Limb (tissue), 2 donors: ENCODE results near the gene RHOD.

ENCODE experiments used
- DNase-seq, 2 donors: peaks; one replicate each; pipeline ENCODE4 v3.0.0-alpha.2; 2016; ENCODE audit errors: extremely low spot score in 2 of 2

RHOD gene, protein sequence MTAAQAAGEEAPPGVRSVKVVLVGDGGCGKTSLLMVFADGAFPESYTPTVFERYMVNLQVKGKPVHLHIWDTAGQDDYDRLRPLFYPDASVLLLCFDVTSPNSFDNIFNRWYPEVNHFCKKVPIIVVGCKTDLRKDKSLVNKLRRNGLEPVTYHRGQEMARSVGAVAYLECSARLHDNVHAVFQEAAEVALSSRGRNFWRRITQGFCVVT

DNA sequence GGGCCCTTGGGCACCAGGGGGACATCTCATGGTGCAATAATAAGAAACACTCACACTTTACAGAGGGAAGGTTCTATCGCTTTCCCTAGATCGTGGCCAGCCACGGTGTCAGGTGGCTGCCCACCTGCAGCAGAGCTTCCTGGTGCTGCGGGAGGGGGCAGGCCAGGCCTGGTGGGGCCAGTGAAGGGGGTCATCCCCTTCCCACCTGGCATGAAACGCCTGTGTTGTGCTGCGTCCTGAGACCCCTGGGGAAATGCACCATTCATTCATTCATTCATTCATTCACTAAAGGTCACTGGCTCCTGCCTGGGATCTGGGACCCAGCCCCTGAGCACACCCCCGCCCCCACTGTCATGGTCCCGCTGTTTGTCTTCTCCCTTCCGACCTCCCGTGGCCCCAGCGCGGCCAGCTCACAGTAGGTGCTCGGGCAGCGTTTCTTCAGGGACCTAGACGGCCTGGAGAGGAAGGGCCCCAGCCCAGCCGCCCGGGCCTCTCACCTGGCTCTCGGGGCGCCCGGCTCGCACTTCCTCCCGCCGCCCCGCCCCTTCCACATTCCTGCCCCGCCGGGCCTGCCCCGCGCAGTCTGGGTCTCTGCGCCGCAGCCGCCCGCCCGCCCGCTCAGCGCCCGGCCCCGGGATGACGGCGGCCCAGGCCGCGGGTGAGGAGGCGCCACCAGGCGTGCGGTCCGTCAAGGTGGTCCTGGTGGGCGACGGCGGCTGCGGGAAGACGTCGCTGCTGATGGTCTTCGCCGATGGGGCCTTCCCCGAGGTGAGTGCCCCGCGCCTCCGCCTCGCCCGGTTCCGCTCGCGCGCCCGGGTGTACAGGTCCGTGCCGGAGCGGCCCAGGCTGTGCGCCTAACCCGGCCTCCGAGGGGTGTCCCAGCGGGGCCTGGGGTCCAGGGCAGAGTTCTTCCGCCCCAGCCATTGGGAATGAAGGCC is at the start of gene RHOD:
Gene RHOD, plus strand, starts transcription at position 581 of the 938 bp plus-strand sequence. Its CDS starts 56 bp downstream, at position 637.
- DNase-seq, result peak in 1 of 2 donors; percentile 63

DNA sequence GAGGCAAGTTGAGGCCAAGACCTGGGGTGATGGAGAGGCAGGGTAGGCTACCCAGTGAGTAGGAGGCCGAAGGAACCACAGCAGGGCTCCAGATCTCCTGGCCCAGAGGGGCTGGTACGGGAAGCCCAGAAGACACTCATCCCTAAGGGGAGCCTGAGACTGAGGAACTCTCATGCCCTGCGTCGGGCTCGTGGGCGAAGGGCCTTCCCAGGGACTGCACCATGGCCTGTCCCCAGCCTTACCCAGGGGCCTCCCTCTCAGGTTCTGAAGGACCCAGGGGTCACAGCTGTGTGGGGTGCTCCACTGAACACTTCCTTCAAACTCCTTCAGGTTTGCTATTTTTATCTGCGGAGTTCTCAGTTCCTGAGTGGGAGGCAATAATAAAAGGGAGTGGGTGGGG is 49.5 kb upstream of the RHOD start:
- DNase-seq, result no peak

DNA sequence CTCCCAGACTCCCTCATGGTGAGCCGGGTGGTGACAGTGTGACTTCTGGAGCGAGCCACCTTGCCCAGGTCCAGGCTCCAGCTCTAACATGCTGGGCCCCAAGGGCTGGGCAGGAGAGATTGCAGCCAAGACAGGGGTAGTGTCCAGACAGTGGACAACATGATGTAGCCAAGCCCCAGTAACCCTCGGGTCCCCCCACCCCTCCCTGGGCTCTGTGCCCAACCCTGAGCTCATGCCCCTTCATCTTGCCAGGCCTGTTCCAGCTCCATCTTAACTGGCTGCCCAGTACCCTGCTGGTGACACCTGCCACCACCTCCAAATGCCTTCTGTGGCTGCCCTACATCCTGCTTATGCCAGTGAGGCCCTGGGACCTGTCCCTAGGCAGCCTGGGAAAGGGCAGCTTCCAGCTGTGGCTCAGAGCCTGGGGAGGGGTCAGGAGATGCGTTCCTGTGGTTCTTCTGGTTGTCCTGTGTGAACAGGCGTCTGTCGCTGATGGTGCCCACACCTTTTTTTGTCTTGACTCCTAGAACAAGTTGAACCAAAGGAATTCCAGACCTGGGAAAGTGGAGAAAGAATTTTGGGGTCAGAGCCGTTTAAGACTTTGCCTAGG is 46.2 kb upstream of the RHOD start:
- no peak for DNase-seq

DNA sequence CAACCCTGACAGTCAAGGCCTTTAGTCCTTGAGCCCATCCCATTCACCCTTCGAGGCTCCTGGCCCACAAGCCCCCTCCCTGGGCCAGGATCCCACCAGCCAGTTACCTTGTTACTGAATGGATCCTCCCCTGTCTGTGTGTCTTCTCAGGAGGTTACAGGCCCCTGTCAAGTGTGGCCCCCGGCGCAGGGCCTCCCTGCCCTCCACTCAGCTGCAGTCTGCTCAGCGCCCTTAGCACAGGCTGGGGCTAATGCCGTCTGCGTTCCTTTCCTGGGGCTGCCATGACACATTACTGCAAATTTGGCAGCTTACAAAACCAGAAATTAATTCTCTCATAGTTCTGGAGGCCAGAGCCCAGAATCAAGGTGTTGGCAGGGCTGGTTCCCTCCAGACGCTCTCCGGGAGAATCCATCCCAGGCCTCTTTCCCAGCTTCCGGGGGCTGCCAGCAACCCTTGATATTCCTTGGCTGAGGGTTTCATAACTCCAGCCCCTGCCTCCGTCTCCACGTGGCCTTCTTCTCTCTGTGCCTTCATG is 43.1 kb upstream of the RHOD start:
- DNase-seq, result no peak

DNA sequence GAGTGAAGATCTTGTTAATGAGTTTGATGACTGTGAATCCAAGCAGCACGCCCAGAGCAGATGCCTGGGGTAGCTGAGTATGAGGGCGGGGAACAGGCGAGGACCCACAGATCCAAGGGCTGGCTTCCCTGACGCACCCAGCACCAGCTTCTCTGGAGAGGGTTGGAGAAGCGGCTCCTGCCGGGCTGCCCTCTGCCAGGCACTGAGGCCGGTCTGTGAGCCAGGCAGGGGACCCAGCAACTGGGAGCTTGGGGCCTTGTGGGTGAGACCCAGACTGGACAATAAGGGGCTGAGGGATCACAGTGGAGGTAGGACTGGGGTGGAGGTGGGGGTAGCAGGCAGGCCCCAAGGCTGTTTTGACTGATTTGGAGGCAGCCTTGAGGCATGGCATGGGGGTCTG is 42.3 kb upstream of the RHOD start:
- no peak for DNase-seq

DNA sequence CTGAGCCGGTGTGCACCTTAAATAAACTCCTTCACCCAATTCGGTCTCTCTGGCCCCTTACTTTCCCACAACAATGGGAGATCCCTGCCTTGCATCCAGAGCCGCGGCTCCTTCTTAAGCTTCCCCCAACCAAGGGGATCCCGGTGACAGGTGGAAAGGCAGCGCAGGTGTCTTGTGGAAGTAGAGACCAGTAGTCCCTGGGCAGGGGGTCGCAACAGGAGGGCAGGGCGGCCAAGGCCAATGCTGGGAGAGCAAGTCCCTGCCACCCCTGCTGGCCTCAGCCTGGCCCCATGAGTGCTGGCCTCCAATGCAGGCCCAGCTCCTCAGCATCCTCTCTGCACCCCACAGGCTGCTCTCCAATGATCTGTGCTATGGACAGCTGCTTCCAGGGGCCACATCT is 41.6 kb upstream of the RHOD start:
- DNase-seq, result no peak

DNA sequence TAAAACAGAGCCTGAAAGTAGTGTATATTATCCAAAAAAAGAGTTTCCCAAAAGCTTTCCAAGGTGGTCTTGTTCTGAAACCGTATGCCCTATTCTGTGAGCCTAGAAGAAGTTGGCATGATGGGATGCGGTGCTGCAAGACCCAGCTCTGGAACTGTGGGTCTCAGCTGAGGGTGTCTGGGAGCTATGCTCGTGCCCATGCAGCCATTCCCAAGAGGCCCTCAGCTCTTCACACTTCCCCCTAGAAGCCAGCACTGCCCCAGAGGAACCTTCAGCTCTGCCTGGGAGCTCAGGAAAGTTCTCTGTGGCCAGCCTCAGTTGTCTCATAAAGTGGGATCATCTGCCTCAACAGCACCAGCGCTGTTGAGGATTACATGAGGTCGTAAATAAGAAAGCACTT is 40.1 kb upstream of the RHOD start:
- no peak for DNase-seq

DNA sequence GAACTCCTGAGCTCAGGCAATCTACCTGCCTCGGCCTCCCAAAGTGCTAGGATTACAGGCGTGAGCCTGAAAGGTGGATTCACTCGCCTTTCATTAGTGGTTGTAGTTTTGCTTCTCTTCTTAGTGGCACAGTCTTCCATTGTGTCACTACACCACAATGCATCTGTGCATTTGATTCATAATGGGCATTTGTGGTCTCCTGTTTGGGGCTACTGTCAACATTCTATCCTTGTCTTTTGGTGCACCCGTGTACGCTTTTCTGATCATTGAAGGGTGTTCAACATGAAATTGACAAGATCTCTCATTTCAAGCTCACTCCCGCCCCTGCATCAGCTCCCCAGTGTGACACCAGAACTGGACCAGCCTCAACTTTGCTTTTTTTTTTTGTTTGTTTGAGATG is 35.7 kb upstream of the RHOD start:
- DNase-seq, result no peak

DNA sequence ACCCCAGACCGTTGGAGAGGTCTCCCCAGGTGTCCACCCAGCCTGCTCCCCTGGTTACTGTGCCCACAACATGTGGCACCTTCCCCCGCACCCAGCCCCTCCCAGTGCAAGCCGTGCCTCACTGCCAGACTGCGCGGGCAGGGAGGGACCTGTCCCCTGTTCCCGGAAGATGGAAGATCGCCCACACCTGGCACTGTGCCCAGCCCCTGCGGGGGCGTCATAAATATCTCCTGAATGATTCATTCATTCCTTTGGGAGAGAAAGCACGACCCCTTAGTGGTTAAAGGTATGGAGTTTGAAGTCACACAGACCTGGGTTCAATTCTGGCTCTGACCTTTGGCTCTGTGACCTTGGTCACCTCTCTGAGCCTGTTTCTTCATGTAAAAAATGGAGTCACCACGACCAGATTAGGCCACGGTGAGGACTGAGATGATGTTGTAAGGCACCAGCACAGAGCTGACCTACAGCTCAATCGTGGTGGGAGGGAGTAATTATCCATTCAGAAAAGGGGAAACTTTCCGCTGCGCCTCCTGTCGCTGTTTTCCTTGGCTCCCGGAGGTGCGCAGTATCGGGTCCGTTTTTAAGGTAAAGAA is 34.2 kb upstream of the RHOD start:
- peak in 1 of 2 donors; percentile 61 for DNase-seq

DNA sequence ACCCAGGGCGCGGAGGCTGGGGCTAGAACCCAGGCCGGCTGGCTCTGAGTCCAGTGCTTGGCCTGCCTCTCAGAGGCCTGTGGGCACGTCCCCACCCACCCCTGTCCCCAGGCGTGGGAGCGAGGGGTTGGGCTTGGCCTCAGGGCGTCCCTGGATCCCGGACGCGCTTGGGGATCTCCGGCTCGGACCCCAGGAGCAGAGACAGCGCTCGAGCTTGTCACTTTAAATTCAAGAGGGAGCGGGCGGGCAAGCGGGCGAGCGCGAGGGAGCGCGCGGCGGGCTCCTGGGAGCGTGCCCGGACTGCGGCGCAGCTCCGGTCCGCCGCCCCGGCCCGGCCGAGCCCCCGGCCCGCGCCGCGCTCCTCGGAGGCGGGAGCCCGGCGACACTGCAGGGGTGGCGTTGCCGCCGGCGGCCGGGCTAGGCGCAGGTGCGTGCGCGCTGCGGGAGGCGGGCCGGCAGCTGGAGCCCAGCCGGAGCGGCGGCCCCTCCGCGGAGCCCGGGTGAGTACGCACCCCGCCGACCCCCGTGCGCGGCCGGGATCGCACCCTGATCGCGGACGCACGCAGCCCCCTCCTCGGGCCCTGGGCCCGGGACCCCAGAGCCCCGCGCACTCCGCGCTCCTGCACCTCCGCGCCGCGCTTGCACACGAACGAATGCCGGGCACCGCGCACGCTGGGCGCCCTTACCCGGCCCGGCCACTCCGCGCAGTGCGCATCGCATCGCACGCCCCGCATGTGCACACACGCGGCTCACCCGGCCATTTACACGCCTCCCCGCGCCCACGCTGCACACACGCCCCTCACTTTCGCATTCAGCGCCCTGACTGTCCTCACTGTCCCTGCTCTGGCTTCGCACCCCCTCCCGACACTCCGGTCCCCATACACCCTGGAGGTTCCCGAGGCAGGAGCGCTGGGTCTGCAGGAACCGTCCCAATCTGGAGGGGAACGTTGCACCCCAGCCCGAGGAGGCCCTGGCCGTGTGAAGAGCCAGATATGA is 33.4 kb upstream of the RHOD start, which contains the start of gene SYT12:
Gene SYT12, plus strand, starts transcription at position 174 of the 996 bp plus-strand sequence. CDS start 7,011 bp downstream, outside the sequence.
- peak in 1 of 2 donors; percentile 49 for DNase-seq

DNA sequence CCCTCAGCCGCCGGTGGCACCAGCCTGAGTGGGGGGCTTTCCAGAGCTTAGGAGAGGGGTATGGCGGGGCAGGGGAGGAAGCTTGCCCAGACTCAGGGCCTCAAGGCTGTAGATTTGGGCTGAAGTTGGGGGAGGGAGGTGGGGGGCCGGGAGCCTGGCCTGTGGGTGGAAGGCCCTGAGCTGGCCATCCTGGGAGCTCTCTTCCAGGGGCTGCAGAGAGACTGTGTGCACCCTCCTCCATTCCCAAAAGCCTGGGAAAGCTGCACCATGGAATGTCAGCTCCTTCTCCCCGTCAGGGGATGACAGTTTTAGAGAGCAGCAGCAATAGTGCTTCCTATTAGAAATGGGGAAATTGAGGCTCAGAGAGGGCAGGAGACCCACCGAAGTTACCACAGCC is 32.7 kb upstream of the RHOD start:
- no peak for DNase-seq

DNA sequence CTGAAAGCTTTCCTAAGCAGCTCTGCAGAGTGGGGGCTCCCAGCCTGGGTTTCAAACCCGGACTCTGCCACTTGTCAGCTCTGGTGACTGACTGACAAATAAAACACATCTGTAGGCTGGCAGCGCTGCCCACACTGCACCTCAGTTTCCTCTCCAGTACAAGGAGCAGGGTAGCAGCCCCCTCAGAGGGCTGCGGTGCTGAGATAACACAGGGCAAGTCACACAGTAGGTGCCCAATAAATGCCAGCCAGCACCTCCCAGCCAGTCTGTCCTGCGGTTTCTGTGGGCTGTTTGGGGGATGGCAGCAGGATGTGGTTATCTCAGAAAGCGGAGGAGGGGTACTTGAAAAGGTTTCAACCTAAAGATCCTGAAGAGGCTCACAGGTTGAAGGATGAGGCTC is 32.2 kb upstream of the RHOD start:
- no peak for DNase-seq

DNA sequence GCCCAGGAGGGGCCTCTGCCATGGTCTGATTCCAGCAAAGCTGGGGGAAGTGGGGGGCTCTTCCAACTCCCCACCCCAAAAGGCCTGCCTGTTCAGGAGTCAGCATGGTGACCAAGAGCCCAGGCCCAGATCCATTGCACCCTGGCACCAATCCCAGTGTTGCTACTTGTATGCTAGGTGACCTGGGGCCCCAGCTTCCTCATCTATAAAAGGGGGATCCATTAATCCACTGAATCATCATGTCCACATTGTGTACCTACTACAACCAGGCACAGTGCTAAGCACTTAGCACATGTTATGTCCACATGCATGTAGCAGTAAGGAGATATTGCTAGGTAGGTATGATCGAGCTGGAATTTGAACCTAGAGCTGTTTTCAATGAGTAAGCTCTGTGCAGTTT is 31.7 kb upstream of the RHOD start:
- DNase-seq, result no peak

DNA sequence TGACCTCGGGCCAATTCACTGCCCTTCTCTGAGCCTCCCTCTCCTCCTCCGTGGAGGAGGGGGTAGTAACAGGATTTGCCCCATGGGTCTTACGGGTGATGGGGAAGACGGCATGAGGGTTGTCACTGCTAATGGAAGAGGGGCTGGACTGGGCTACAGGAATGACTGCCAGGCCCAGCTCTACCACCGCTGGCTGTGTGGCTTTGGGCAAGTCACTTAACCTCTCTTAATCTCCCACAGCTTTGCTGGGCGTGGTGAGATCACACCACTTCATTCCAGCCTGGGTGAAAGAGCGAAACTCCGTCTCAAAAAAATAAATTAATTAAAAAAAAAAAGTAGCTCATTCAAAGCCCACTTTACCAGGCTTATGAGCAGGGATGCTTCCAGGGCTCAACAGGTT is 30.9 kb upstream of the RHOD start:
- DNase-seq, result no peak

DNA sequence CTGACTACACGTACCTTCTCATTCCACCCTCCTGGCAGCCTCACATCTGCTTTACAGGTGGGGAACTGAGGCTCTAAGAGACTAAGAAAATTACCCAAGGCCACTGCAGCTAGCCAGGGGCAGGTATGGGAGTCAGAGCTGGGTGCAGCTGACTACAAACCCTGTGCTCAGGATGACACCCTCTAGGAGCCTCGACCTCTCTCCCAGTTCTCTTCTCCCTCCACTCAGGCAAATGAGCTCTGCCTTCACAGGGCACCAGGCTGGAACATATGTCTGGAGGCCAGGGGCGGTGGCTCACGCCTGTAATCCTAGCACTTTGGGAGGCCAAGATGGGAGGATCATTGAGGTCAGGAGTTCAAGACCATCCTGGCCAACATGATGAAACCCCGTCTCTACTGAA is 29.7 kb upstream of the RHOD start:
- DNase-seq, result no peak

DNA sequence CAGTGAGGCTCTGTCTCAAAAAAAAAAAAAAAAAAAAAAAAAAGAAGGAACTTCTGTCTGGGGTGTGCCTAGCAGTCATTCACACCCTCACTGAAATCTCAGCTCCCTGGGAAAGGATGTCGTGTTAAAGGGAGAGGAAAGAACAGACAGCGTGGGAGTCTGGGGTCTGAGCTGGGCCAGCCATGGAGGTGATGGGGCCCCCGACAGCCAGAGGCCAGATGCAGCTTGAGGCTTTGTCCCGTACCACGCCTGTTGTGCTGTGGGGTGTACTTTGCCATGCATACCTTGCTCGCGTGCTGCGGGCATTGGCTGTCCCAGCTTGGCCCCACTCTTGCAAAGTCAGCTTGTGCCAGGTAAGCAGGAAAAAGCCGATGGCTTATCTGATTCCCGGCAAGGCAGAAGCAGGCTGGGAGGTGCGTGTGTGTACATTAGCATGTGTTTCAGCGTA is 29.1 kb upstream of the RHOD start:
- DNase-seq, result no peak

DNA sequence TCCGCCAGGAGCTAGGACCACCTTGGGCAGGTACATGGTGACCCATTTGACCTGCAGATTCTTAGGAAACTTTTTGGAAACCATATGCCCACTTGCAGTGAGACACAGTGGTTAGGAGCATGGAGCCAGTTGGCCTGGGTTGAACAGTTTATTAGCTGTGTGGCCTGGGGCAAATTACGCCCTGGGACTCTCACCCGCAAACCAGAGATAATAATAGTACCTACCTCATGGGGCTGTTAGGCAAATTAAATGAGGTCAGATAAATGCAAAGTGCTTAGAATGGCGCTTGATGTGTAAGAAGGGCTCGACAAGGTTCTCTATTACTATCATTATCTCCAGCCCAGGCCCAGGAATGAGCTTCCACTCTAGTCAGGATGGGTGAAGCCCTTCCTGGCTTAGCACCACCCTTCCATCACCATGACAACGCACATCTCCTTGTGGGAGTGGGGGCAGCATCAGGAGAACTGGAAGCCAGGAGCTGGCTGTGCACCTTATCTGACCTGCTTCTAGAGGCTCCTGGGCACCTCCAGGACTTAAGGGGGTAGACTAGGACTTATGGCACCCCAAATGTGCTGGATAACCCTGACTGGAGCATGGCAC is 28.6 kb upstream of the RHOD start:
- DNase-seq, result no peak

DNA sequence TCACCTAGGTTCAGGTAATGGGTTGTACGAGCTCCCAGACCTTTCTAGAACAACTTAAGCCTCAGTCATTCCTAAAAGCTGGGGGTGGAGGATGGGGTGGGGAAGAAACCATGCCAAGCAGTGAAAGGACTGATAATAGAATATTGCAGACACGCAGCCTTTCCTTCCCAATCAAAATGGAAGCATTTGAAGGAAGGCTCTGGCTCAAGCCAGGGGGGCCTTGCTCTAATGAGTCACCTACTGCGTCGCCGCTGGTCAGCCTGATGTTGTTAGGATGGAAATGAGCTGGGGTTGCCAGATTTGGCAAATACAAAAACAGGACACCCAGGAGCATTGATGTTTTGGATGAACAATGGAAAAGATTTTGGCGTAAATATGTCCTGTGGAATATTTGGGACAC is 27.5 kb upstream of the RHOD start:
- DNase-seq, result no peak

DNA sequence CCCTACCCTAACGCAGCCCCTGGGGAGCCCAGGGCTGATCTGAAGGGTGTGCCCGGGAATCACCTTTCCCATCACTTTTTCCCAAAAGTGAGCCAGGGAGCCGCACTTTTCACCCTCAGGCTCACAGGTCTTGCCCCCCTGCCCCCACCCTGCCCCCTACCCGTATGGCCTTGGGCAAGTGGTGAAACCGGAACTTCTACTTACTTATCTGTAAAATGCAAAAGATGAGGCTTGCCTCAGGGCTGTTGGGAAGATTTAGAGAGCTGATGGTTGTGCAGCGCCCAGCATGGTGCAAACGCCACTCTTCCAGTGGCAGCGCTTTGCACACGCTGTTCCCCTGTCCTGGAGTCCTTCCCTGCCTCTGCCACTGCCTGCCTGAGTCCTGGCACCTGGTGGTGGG is 25.7 kb upstream of the RHOD start:
- no peak for DNase-seq
